Uterus (tissue), 4 donors: ENCODE measurements around the gene ARHGAP27. TPM values are rescaled to one million over a fixed set of nuclear protein-coding genes. Genes with fewer than 3 reads are reported as not detected.

Experiments
- DNase-seq, 2 donors: peaks; one replicate each; pipeline ENCODE4 v3.0.0-alpha.2; 2019 to 2020
- H3K27ac ChIP-seq, 2 donors: fragments of 200-600 bp; sonication (generic); 1 replicate in 1 of 2; 2 replicates in 1 of 2; pipeline ENCODE4 v1.5.1; 2016 to 2018
- H3K27me3 ChIP-seq, 2 donors: fragments of 200-600 bp; sonication (generic); one replicate each; pipeline ENCODE4 v1.5.1; 2018 to 2019; ENCODE audit warnings: control low read depth in 1 of 2
- H3K36me3 ChIP-seq, 2 donors: fragments of 200-600 bp; sonication (generic); one replicate each; pipeline ENCODE4 v1.5.1; 2019; ENCODE audit warnings: control low read depth in 1 of 2
- H3K4me1 ChIP-seq, 2 donors: fragments of 200-600 bp; sonication (generic); one replicate each; pipeline ENCODE4 v1.5.1; 2018 to 2019; ENCODE audit warnings: control low read depth in 1 of 2
- H3K4me3 ChIP-seq, 2 donors: fragments of 200-600 bp; sonication (generic); 1 replicate in 1 of 2; 2 replicates in 1 of 2; pipeline ENCODE4 v1.5.1; 2018 to 2019; ENCODE audit warnings: mild to moderate bottlenecking in 1 of 2
- H3K9me3 ChIP-seq, 2 donors: fragments of 200-600 bp; sonication (generic); one replicate each; pipeline ENCODE4 v1.5.1; 2019; ENCODE audit warnings: control low read depth in 1 of 2
- POLR2A ChIP-seq, 2 donors: fragments of 450-650 bp; IDR thresholded peaks; one replicate each; pipeline ENCODE4 v1.6.1; 2016; ENCODE audit warnings: antibody characterized with exemption in 2 of 2, mild to moderate bottlenecking in 1 of 2, moderate library complexity in 1 of 2
- intact Hi-C: fragments of 100-400 bp; cut with DNase I; formaldehyde crosslinking; loops from one replicate; pipeline ENCODE4 v1.15.1; 2023; ENCODE audit warnings: low total_unique reads
- total RNA-seq, 4 donors: library from RNA; depleted of rRNA in 3 of 4; stranded (reverse); fragments of >200 nt in 3 of 4; gene quantifications; one replicate each; pipeline versions ENCODE4 v1.1.0 to v1.2.4, GENCODE V29; 2014 to 2023
- TF ChIP-seq, protein P1 (sequence below), 4 experiments: fragments of 200-600 bp in 2 of 4; fragments of 450-650 bp in 2 of 4; sonication (generic) in 2 of 4; IDR thresholded peaks; one replicate each; pipeline ENCODE4 v1.5.1; 2016 to 2019; ENCODE audit warnings: antibody characterized with exemption in 4 of 4, mild to moderate bottlenecking in 2 of 4, moderate library complexity in 1 of 4
- donor health status: DM: yes; HTN: yes; CAD: no.

The ARHGAP27 gene
- total RNA-seq, 4 donors from 2014 or later, result 9.4 to 36.6 (median 16.0) TPM

DNA sequence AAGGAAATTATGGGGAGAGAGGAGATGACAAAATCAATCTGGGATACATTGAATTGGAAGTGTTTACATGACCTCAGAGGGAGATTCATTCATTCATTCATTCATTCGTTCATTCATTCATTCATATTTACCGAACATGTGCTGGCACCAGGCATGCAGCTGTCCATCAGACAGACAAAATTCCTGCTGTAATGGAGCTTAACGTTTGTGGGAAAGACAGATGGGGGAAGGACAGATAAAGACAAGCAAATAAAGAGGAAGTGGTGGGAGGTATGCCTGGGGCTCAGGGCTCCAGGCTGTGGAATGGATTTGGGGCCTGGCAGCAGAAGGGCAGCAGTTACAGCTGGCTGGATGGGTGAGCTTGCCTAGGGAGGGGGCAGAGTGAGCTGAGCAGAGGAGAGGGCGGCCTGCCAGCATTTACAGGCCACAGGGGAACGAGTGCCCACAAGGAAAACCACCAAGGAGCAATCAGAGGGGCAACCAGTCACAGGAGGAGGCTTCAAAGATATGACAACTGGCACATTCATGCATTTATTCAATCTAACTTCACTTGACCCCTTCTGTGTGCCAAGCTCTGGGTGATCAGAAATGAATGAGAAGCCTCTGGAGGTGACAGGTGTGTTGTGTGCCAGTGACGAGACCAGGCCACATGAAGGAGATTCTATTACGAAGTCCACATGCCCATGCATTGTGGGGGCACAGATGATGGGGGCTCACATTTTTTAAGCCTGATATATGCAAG lies 48.5 kb downstream of the ARHGAP27 start:
- Histone ChIP-seq H3K36me3 (no peaks in the 10 kb centered on the region), H3K4me3 (no peak overlapping the region), H3K27me3 (no peaks in the 10 kb centered on the region), H3K9me3 (no peaks in the 10 kb centered on the region), H3K4me1 (no peaks in the 10 kb centered on the region), H3K27ac (no peak overlapping the region)
- DNase-seq, result no peak
- TF ChIP-seq, protein P1, sequence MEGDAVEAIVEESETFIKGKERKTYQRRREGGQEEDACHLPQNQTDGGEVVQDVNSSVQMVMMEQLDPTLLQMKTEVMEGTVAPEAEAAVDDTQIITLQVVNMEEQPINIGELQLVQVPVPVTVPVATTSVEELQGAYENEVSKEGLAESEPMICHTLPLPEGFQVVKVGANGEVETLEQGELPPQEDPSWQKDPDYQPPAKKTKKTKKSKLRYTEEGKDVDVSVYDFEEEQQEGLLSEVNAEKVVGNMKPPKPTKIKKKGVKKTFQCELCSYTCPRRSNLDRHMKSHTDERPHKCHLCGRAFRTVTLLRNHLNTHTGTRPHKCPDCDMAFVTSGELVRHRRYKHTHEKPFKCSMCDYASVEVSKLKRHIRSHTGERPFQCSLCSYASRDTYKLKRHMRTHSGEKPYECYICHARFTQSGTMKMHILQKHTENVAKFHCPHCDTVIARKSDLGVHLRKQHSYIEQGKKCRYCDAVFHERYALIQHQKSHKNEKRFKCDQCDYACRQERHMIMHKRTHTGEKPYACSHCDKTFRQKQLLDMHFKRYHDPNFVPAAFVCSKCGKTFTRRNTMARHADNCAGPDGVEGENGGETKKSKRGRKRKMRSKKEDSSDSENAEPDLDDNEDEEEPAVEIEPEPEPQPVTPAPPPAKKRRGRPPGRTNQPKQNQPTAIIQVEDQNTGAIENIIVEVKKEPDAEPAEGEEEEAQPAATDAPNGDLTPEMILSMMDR (IDR thresholded peaks at IDR 0.05), result no peak
- intact Hi-C loops, result no loop called here

DNA sequence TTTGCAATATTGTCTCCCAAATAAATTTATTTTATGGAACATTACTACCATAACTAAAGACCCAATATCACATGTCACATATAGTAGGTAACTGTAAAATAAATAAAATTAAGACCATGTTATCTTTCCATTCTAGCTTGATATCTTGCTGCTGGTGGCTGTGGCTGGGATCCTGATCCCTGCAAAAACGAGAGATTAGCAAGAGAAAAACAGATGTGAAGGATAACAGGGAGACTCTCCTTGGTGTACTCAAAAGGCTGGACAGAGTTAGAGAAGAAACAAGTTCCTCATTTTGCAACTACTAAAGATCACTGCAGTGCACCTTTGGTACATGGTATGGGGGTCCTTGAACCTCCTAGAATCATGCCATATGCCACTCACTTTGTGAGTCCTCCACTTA lies 49.7 kb downstream of the ARHGAP27 start:
- Histone ChIP-seq H3K4me3 (no peak overlapping the region), H3K27ac (no peak overlapping the region), H3K27me3 (no peaks in the 10 kb centered on the region), H3K9me3 (no peaks in the 10 kb centered on the region), H3K36me3 (no peaks in the 10 kb centered on the region), H3K4me1 (no peaks in the 10 kb centered on the region)
- no peak for DNase-seq
- no peak for TF ChIP-seq POLR2A (IDR thresholded peaks at IDR 0.05)
- TF ChIP-seq, protein P1 (IDR thresholded peaks at IDR 0.05), result no peak
- intact Hi-C loops, result no loop called here

DNA sequence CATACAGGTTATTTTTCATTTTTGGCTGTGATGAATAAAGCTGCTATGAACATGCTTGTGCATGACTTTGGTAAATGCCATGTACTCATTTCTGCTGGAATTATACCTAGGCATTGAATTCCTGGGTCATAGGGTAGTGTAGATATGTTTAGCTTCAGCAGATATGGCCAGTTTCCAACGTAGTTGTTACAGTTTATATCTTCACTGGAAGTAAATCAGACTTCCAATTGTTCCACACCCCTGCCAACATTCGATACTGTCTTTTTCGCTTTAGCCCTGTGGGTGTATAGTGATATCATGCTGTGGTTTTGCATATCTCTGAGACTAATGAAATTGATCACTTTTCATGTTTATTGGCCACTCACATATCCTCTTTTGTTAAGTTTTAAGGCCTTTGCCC lies 50.4 kb downstream of the ARHGAP27 start:
- H3K27me3 ChIP-seq, result no peaks in the 10 kb centered on the region
- intact Hi-C loops, result no loop called here

DNA sequence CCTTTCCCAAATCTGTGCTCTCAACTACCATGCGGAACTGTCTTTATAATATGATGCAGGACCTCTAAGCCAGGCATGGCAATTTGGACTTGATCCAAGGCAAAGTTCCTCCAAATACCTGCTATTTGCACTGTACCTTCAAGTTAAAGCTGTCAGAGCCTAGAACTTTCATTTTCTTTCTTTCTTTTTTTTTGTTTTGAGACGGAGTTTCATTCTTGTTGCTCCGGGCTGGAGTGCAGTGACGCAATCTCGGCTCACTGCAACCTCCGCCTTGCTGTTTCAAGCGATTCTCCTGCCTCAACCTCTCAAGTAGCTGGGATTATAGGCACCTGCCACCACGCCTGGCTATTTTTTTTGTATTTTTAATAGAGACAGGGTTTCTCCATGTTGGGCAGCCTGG lies 51.7 kb downstream of the ARHGAP27 start:
- no peak for TF ChIP-seq POLR2A (IDR thresholded peaks at IDR 0.05)
- TF ChIP-seq, protein P1 (IDR thresholded peaks at IDR 0.05), result no peak
- no peak for DNase-seq
- no peaks in the 10 kb centered on the region for H3K27me3 ChIP-seq
- no peak overlapping the region for H3K27ac ChIP-seq
- H3K4me3 ChIP-seq, result no peak overlapping the region
- no peaks in the 10 kb centered on the region for H3K9me3 ChIP-seq
- H3K4me1 ChIP-seq, result no peaks in the 10 kb centered on the region
- no peaks in the 10 kb centered on the region for H3K36me3 ChIP-seq
- intact Hi-C loops, result no loop called here

More for the DNA sequence above, 50.4 kb downstream of the ARHGAP27 start:
- Histone ChIP-seq H3K9me3 (no peaks in the 10 kb centered on the region), H3K27ac (no peak overlapping the region), H3K4me1 (no peaks in the 10 kb centered on the region), H3K4me3 (no peak overlapping the region), H3K36me3 (no peaks in the 10 kb centered on the region)
- DNase-seq, result no peak
- TF ChIP-seq POLR2A (IDR thresholded peaks at IDR 0.05), result no peak
- TF ChIP-seq, protein P1 (IDR thresholded peaks at IDR 0.05), result no peak

DNA sequence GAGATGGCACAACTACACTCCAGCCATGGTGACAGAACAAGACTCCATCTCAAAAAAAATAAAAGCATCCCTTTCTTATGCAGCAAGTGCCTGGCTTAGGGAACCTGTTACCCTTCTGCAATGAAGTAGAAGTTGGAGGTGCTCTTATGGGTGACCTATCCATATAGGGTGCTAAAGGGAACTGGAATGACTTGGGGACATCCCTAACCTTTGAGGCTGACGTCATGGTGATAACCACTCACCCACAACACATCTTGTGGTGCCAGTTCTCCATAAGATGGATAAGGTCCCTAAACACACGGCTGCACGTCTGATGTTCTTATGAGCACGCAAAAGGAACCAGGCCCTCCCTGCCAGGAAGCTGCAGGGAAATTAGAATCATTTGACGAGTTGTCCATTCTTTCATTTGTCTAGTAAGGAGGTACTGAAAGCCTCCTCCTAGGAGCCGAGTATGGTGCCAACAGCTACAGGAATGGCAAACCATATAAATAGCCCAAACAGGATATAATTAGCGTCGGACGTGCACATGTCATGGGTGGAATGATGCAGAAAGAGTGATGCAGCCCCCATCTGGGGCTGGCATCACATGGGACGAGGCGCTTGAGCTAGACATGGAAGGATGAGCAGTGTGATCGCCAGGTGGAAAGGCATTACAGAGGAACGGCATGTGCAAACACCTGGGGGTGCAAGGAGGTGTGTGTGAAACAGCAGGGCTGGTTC lies 52.5 kb downstream of the ARHGAP27 start:
- intact Hi-C loops, result no loop called here
- Histone ChIP-seq H3K36me3 (no peaks in the 10 kb centered on the region), H3K27me3 (no peaks in the 10 kb centered on the region), H3K4me1 (no peaks in the 10 kb centered on the region), H3K4me3 (no peak overlapping the region), H3K27ac (no peak overlapping the region), H3K9me3 (no peaks in the 10 kb centered on the region)
- no peak for DNase-seq
- TF ChIP-seq, protein P1 (IDR thresholded peaks at IDR 0.05), result no peak
- TF ChIP-seq POLR2A (IDR thresholded peaks at IDR 0.05), result no peak
